K562 (cell line): Measurements from ENCODE around the gene KRT36. TPM values are rescaled to one million over a fixed set of nuclear protein-coding genes. Genes with fewer than 3 reads are reported as not detected.

Source experiments
- ATAC-seq: fragments of 200-7000 bp; cut with Tn5 transposase; 3 replicates; pipeline ENCODE4 v1.9.1; 2020; ENCODE audit warnings: moderate library complexity
- BruUV-seq: library from RNA; stranded (reverse); fragments of 400-500 nt; replicated peaks from 2 replicates; lab custom pipeline; 2021; lab: Mats Ljungman, UMichigan
- CTCF ChIA-PET: fragments of 300-600 bp; formaldehyde crosslinking; extraction: SDS; loops from one replicate; lab custom pipeline; 2021; ENCODE audit warnings: low intra/inter-chr PET ratio; lab: Yijun Ruan, JAX
- POLR2A ChIA-PET: fragments of 300-600, 350-650 bp; sonication (Branson Sonifier 250); formaldehyde crosslinking; extraction: SDS; loops from one replicate; lab custom pipeline; 2021; ENCODE audit warnings: antibody characterized with exemption, inconsistent platforms; lab: Yijun Ruan, JAX
- DNase-seq, 4 experiments: peaks; one replicate each; pipeline versions ENCODE4 v3.0.0 to v3.0.0-alpha.2; 2011 to 2018; ENCODE audit warnings: low spot score in 3 of 4, mixed read lengths in 3 of 4; ENCODE audit errors: extremely low read depth in 1 of 4
- FAIRE-seq: peaks from 2 replicates; lab custom pipeline; 2011; peaks lifted over from hg19 to GRCh38; lab: Jason Lieb, UNC
- H2AFZ ChIP-seq: 2 replicates; pipeline ENCODE4 v1.6.0; 2011; ENCODE audit warnings: low read depth, low read length, control low read depth, inconsistent platforms
- H3K27ac ChIP-seq: fragments of 200-600 bp; 3 replicates; pipeline ENCODE4 v1.8.0; 2011; ENCODE audit warnings: low read depth, mild to moderate bottlenecking, control low read depth, inconsistent platforms, low read length, moderate library complexity, mixed read lengths; ENCODE audit errors: extremely low read depth
- H3K27me3 ChIP-seq, 2 experiments: fragments of 300-600 bp in 1 of 2; 2 replicates in 1 of 2; 3 replicates in 1 of 2; pipeline versions ENCODE4 v1.6.0 to v1.8.0; 2011; ENCODE audit warnings: inconsistent platforms in 2 of 2, low read length in 2 of 2, mild to moderate bottlenecking in 1 of 2, mixed read lengths in 1 of 2, moderate library complexity in 1 of 2; ENCODE audit not compliant: control insufficient read depth in 2 of 2, insufficient read depth in 2 of 2
- H3K36me3 ChIP-seq: fragments of 300-600 bp; 3 replicates; pipeline ENCODE4 v1.8.0; 2011; ENCODE audit warnings: mild to moderate bottlenecking, low read length, inconsistent platforms; ENCODE audit not compliant: control insufficient read depth, insufficient read depth
- H3K4me1 ChIP-seq, 2 experiments: fragments of 200-600 bp in 1 of 2; replicated peaks in 1 of 2; 2 replicates in 1 of 2; 3 replicates in 1 of 2; pipeline versions ENCODE4 v1.5.1 to v1.8.0; 2011; ENCODE audit warnings: inconsistent platforms in 2 of 2, low read length in 2 of 2, mild to moderate bottlenecking in 1 of 2, mixed read lengths in 1 of 2, moderate library complexity in 1 of 2; ENCODE audit not compliant: control insufficient read depth in 2 of 2, insufficient read depth in 2 of 2
- H3K4me2 ChIP-seq: 2 replicates; pipeline ENCODE4 v1.6.1; 2011; ENCODE audit warnings: low read length, control low read depth, inconsistent platforms, mixed read lengths; ENCODE audit not compliant: insufficient read depth
- H3K4me3 ChIP-seq: fragments of 200-600 bp; sonication (generic), shearing (Covaris generic); 2 replicates; pipeline ENCODE4 v1.5.1; 2016; ENCODE audit warnings: control low read depth, inconsistent platforms
- H3K79me2 ChIP-seq: fragments of 200-600 bp; 3 replicates; pipeline ENCODE4 v1.8.0; 2011; ENCODE audit warnings: low read length, inconsistent platforms; ENCODE audit not compliant: control insufficient read depth, insufficient read depth
- H3K9ac ChIP-seq, 2 experiments: 2 replicates each; pipeline versions ENCODE4 v1.6.0 to v1.6.1; 2011; ENCODE audit warnings: low read depth in 2 of 2, low read length in 2 of 2, control low read depth in 1 of 2, inconsistent platforms in 1 of 2, mild to moderate bottlenecking in 1 of 2, mixed read lengths in 1 of 2; ENCODE audit not compliant: insufficient read depth in 1 of 2
- H3K9me1 ChIP-seq: one replicate; pipeline ENCODE4 v1.6.0; 2011; ENCODE audit warnings: inconsistent platforms, mild to moderate bottlenecking, low read length, moderate library complexity; ENCODE audit not compliant: control insufficient read depth, insufficient read depth
- H3K9me3 ChIP-seq: replicated peaks from 2 replicates; pipeline ENCODE4 v1.5.1; 2011; ENCODE audit warnings: low read depth, low read length, inconsistent platforms; ENCODE audit not compliant: control insufficient read depth, insufficient read depth
- H4K20me1 ChIP-seq: replicated peaks from 2 replicates; pipeline ENCODE4 v1.6.1; 2011; ENCODE audit warnings: low read length, inconsistent platforms, mixed read lengths; ENCODE audit not compliant: control insufficient read depth, insufficient read depth
- BRCA1 ChIP-seq, 2 experiments: fragments of 450-650 bp in 1 of 2; sonication (generic) in 1 of 2; formaldehyde crosslinking in 1 of 2; IDR thresholded peaks; 2 replicates each; pipeline versions ENCODE4 v1.5.0 to v1.6.1; 2017 to 2020; ENCODE audit warnings: mild to moderate bottlenecking in 1 of 2, missing genetic modification reagents in 1 of 2
- CBX2 ChIP-seq: fragments of 200-600 bp; sonication (generic); IDR thresholded peaks from one replicate; pipeline ENCODE4 v1.6.1; 2012; ENCODE audit warnings: mild to moderate bottlenecking, low read length, inconsistent platforms; ENCODE audit not compliant: insufficient read depth, poor library complexity, severe bottlenecking
- COPS2 ChIP-seq: fragments of 450-650 bp; conservative IDR thresholded peaks from 2 replicates; pipeline ENCODE4 v1.6.1; 2016; ENCODE audit warnings: mild to moderate bottlenecking, moderate library complexity
- CSDE1 ChIP-seq, 2 experiments: fragments of 450-650 bp; IDR thresholded peaks; 2 replicates each; pipeline ENCODE4 v1.6.1; 2016; ENCODE audit warnings: mild to moderate bottlenecking in 1 of 2
- FOXJ3 ChIP-seq: sonication (generic); formaldehyde crosslinking; IDR thresholded peaks from 2 replicates; pipeline ENCODE4 v1.4.0; 2020; ENCODE audit warnings: mild to moderate bottlenecking, missing genetic modification reagents
- FOXM1 ChIP-seq, 2 experiments: fragments of 450-650 bp in 1 of 2; sonication (generic) in 1 of 2; formaldehyde crosslinking in 1 of 2; IDR thresholded peaks; 2 replicates each; pipeline versions ENCODE4 v1.6.1 to v1.9.0; 2017 to 2022; ENCODE audit warnings: low read depth in 2 of 2, mild to moderate bottlenecking in 2 of 2, missing genetic modification reagents in 1 of 2, moderate library complexity in 1 of 2
- HDAC2 ChIP-seq: fragments of 450-650 bp; IDR thresholded peaks from 2 replicates; pipeline ENCODE4 v1.6.1; 2016; ENCODE audit warnings: mild to moderate bottlenecking
- KDM5B ChIP-seq: fragments of 200-600 bp; sonication (generic); IDR thresholded peaks from 2 replicates; pipeline ENCODE4 v1.6.1; 2012; ENCODE audit warnings: low read depth, mild to moderate bottlenecking, moderate library complexity, low read length, control low read depth, inconsistent platforms; ENCODE audit not compliant: insufficient replicate concordance
- MAFG ChIP-seq: fragments of 450-650 bp; conservative IDR thresholded peaks from 2 replicates; pipeline ENCODE4 v1.6.1; 2016; ENCODE audit warnings: missing genetic modification characterization, missing compliant biosample characterization
- RBM22 ChIP-seq: fragments of 200-400 bp; formaldehyde crosslinking; IDR thresholded peaks from 2 replicates; pipeline ENCODE4 v1.6.1; 2018; ENCODE audit warnings: low read length, low read depth; ENCODE audit not compliant: poor library complexity, severe bottlenecking
- SETDB1 ChIP-seq: IDR thresholded peaks from one replicate; pipeline ENCODE4 v1.6.1; 2012; ENCODE audit warnings: low read length, control low read depth, inconsistent platforms
- SNRNP70 ChIP-seq: fragments of 200-400 bp; formaldehyde crosslinking; optimal IDR thresholded peaks from 2 replicates; pipeline ENCODE3; 2017; ENCODE audit warnings: low read depth, low read length
- SPI1 ChIP-seq: IDR thresholded peaks from 2 replicates; pipeline ENCODE4 v1.6.1; 2011; ENCODE audit warnings: low read depth, low read length, control low read depth, borderline replicate concordance
- TCF15 ChIP-seq: fragments of 250-450 bp; sonication (Bioruptor Pico); IDR thresholded peaks from 2 replicates; pipeline ENCODE4 v1.8.0; 2022; ENCODE audit warnings: moderate library complexity, mild to moderate bottlenecking, inconsistent platforms
- ZFP1 ChIP-seq: fragments of 450-650 bp; formaldehyde crosslinking; IDR thresholded peaks from 2 replicates; pipeline ENCODE4 v1.4.0; 2020; ENCODE audit warnings: mild to moderate bottlenecking, mixed read lengths
- ZNF324 ChIP-seq: fragments of 250-450 bp; sonication (Bioruptor Pico); IDR thresholded peaks from 2 replicates; pipeline ENCODE4 v1.4.0; 2020; ENCODE audit warnings: mild to moderate bottlenecking
- ZNF384 ChIP-seq: IDR thresholded peaks from 2 replicates; pipeline ENCODE4 v1.6.1; 2012; ENCODE audit warnings: low read depth, low read length, improper control_type of control experiment
- ZNF431 ChIP-seq: sonication (generic); formaldehyde crosslinking; IDR thresholded peaks from 2 replicates; pipeline ENCODE4 v1.8.0; 2022; ENCODE audit warnings: mild to moderate bottlenecking, missing genetic modification reagents
- ZZZ3 ChIP-seq: fragments of 450-650 bp; IDR thresholded peaks from 2 replicates; pipeline ENCODE4 v1.6.1; 2016; ENCODE audit warnings: antibody characterized with exemption, mild to moderate bottlenecking, moderate library complexity
- WGBS: fragments of 100-300 bp; shearing (Covaris generic); methylation state at CpG from one replicate; pipeline ENCODE4 v1.1.6; 2016; ENCODE audit warnings: low coverage, mixed read lengths; ENCODE audit not compliant: insufficient coverage; ENCODE audit errors: missing lambda C conversion rate; 5-methylcytosine and 5-hydroxymethylcytosine counted together
- in situ Hi-C: fragments of 300-500 bp; cut with MboI; formaldehyde crosslinking; loops from 4 replicates; pipeline ENCODE4 v1.15.0; 2018; ENCODE audit warnings: inconsistent platforms, mixed read lengths
- intact Hi-C: fragments of 100-400 bp; cut with micrococcal nuclease; formaldehyde crosslinking; loops from 2 replicates; pipeline ENCODE4 v1.14.2; 2022
- polyA plus RNA-seq, 8 experiments: library from polyadenylated mRNA; depleted of rRNA in 4 of 8; stranded (reverse) in 5 of 8; unstranded in 3 of 8; fragments of >200 nt; fragmentation: Nextera tagmentation in 2 of 8; fragmentation: Illumina TruSeq in 1 of 8; extraction: Ambion mirVana in 2 of 8; extraction: Trizol in 1 of 8; gene quantifications; 2 replicates each; pipeline versions ENCODE4 v1.2.1 to v1.2.3, GENCODE V29; 2011 to 2014; ENCODE audit warnings: inconsistent platforms in 1 of 8, missing spikeins in 1 of 8
- total RNA-seq, 7 experiments: library from RNA; depleted of rRNA in 6 of 7; stranded (reverse); fragments of >200 nt in 6 of 7; fragmentation: Illumina TruSeq in 2 of 7; extraction: Trizol in 2 of 7; gene quantifications; 2 replicates each; pipeline versions ENCODE4 v1.2.1 to v1.2.3, GENCODE V29; 2011 to 2021; ENCODE audit warnings: low replicate concordance in 1 of 7

KRT36 gene
- total and polyA plus RNA-seq, 9 of the 15 experiments (the other 6 are each of a cell fraction or from before 2014, with no cell fraction given) = 0.04 TPM; not detected in 8

- intact Hi-C loops (no loop called here), in situ Hi-C loops (no loop called here)
- Histone ChIP-seq H3K27me3 (no peaks in the 10 kb centered on the region), H3K4me3 (no peak overlapping the region), H2AFZ (peak overlapping the region; percentile 79), H3K9me1 (no peaks in the 10 kb centered on the region), H3K4me1 (peaks cover 31 to 47% of the 10 kb centered on the region in 2 experiments), H3K4me2 (peak overlapping the region; percentile 78), H3K36me3 (no peaks in the 10 kb centered on the region; the same call in 2 of the 3 replicates), H4K20me1 (no peaks in the 10 kb centered on the region), H3K9me3 (no peaks in the 10 kb centered on the region), H3K9ac (peak overlapping the region; percentile 54 to 84; a peak in 3 of 4 replicates), H3K27ac (peak overlapping the region; percentile 25; the same call in 2 of the 3 replicates), H3K79me2 (no peaks in the 10 kb centered on the region)
- BruUV-seq = no TSS peak
- peak; percentile 28 for ATAC-seq
- POLR2A ChIA-PET = interaction anchor here (0.6 to 1.0 kb wide), 7 partner anchors 9 to 1090 kb away, joined by 3 to 4 read pairs (median 3); partner anchors contain the start of genes KRT15 and KRT25
- peak in 2 of 4 experiments; percentile 38 to 49 for DNase-seq
- CTCF ChIA-PET = no interaction called here
- FAIRE-seq = no peak
- WGBS = 26% methylated on average over 7 of the region's 7 CpGs
- no peak for TF ChIP-seq RBM22
- TF ChIP-seq ZNF431 (CRISPR knock-in tag) = no peak
- TF ChIP-seq FOXM1 (IDR thresholded peaks at IDR 0.05; ENCODE audit: low read depth) = no peak
- TF ChIP-seq FOXM1 (CRISPR knock-in tag; IDR thresholded peaks at IDR 0.05; ENCODE audit: low read depth) = no peak
- TF ChIP-seq ZNF384 = no peak
- TF ChIP-seq CSDE1 (IDR thresholded peaks at IDR 0.05) = no peak
- TF ChIP-seq COPS2 = no peak
- TF ChIP-seq SETDB1 = no peak
- peak; percentile 64; the same call in 1 of the 2 replicates for TF ChIP-seq SPI1
- TF ChIP-seq HDAC2 = no peak
- no peak for TF ChIP-seq CBX2
- no peak for TF ChIP-seq ZZZ3
- TF ChIP-seq ZNF324 (CRISPR knock-in tag) = no peak
- TF ChIP-seq MAFG (tag) = peak; percentile 94
- no peak for TF ChIP-seq BRCA1 (IDR thresholded peaks at IDR 0.05)
- TF ChIP-seq BRCA1 (CRISPR knock-in tag; IDR thresholded peaks at IDR 0.05) = no peak
- TF ChIP-seq ZFP1 = no peak
- no peak for TF ChIP-seq KDM5B
- TF ChIP-seq SNRNP70 = no peak
- no peak for TF ChIP-seq FOXJ3 (CRISPR knock-in tag)
- TF ChIP-seq TCF15 (CRISPR knock-in tag) = no peak
Measured at GRCh38 chr17:41510251-41511065, 20.7 kb upstream of the KRT36 start.
